Tibial nerve (tissue), 3 donors: Measurements from ENCODE around the gene TRPV6.

Experiments used
- POLR2A ChIP-seq, 2 donors: fragments of 450-650 bp; IDR thresholded peaks; one replicate each; pipeline ENCODE4 v1.6.1; 2017; ENCODE audit warnings: antibody characterized with exemption in 2 of 2, mild to moderate bottlenecking in 2 of 2, moderate library complexity in 2 of 2
- TF ChIP-seq, protein P1 (sequence below), 5 experiments: fragments of 200-600 bp in 3 of 5; fragments of 450-650 bp in 2 of 5; sonication (generic) in 3 of 5; IDR thresholded peaks; one replicate each; pipeline ENCODE4 v1.5.1; 2016 to 2019; ENCODE audit warnings: antibody characterized with exemption in 5 of 5, mild to moderate bottlenecking in 3 of 5, moderate library complexity in 2 of 5

DNA sequence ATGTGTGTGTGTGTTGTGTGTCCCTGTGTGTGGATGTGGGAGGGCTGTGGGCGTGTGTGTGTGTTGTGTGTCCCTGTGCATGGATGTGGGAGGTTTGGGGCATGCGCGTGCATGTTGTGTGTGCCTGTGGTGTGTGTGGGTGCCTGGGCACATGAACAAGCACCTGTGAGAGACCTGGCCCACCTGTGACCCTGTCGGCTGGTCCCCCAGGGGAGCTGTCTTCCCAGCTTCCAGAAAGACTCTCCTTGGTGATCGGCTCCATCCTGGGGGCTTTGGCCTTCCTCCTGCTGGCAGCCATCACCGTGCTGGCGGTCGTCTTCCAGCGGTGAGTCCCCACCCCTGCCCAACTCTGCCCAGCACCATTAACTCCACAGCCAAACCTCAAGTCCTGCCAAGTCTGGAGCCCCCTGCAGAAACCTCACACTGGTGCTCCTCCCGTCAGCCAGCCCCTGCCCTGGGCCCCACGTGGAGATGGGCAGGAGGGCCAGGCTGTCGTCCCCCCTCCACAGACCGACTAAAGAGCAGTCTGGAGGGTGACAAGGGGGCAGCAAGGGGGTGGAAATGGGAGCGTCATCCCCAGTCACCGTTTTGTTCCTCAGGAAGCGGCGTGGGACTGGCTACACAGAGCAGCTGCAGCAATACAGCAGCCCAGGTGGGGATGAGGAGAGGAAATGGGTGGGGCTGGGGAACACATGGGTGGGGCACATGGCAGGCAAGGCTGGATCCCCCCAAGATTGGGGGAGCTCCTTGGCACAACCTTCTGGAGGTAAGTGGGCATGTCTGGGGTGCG, 18.0 kb downstream of the TRPV6 start:
- TF ChIP-seq POLR2A (IDR thresholded peaks at IDR 0.05) = no peak
- TF ChIP-seq, protein P1, sequence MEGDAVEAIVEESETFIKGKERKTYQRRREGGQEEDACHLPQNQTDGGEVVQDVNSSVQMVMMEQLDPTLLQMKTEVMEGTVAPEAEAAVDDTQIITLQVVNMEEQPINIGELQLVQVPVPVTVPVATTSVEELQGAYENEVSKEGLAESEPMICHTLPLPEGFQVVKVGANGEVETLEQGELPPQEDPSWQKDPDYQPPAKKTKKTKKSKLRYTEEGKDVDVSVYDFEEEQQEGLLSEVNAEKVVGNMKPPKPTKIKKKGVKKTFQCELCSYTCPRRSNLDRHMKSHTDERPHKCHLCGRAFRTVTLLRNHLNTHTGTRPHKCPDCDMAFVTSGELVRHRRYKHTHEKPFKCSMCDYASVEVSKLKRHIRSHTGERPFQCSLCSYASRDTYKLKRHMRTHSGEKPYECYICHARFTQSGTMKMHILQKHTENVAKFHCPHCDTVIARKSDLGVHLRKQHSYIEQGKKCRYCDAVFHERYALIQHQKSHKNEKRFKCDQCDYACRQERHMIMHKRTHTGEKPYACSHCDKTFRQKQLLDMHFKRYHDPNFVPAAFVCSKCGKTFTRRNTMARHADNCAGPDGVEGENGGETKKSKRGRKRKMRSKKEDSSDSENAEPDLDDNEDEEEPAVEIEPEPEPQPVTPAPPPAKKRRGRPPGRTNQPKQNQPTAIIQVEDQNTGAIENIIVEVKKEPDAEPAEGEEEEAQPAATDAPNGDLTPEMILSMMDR (IDR thresholded peaks at IDR 0.05) = no peak
